ENCODE data around the gene SIX1.

The SIX1 gene

GRCh38 chr14:60632777-60633176 lies 16.5 kb downstream of the SIX1 start:
- H3K4me2 ChIP-seq (ENCODE audit: low read length), result no peak overlapping the region
- peaks cover 3% of the 10 kb centered on the region; the same call in 1 of the 2 replicates for H3K9me3 ChIP-seq (ENCODE audit: control insufficient read depth, insufficient read depth, low read length)
- H3K27me3 ChIP-seq (ENCODE audit: control insufficient read depth, low read length), result no peaks in the 10 kb centered on the region
- H3K4me1 ChIP-seq (ENCODE audit: control insufficient read depth, low read length), result peaks cover 8% of the 10 kb centered on the region
- H3K9me2 ChIP-seq (replicated peaks; ENCODE audit: control insufficient read depth, low read length), result no peaks in the 10 kb centered on the region
- no peaks in the 10 kb centered on the region for H3K36me3 ChIP-seq (ENCODE audit: control insufficient read depth, low read length)
- TF ChIP-seq EZH2phosphoT487 (IDR thresholded peaks at IDR 0.05; ENCODE audit: borderline replicate concordance, low read length), result no peak
- TF ChIP-seq, protein P1, sequence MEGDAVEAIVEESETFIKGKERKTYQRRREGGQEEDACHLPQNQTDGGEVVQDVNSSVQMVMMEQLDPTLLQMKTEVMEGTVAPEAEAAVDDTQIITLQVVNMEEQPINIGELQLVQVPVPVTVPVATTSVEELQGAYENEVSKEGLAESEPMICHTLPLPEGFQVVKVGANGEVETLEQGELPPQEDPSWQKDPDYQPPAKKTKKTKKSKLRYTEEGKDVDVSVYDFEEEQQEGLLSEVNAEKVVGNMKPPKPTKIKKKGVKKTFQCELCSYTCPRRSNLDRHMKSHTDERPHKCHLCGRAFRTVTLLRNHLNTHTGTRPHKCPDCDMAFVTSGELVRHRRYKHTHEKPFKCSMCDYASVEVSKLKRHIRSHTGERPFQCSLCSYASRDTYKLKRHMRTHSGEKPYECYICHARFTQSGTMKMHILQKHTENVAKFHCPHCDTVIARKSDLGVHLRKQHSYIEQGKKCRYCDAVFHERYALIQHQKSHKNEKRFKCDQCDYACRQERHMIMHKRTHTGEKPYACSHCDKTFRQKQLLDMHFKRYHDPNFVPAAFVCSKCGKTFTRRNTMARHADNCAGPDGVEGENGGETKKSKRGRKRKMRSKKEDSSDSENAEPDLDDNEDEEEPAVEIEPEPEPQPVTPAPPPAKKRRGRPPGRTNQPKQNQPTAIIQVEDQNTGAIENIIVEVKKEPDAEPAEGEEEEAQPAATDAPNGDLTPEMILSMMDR (IDR thresholded peaks at IDR 0.05; ENCODE audit: low read depth, low read length, poor library complexity, severe bottlenecking), result no peak
- H3F3A ChIP-seq (ENCODE audit: control insufficient read depth, insufficient read depth), result no peaks in the 10 kb centered on the region
- no peak overlapping the region for H3K4me3 ChIP-seq (ENCODE audit: low read length)
- H3K79me2 ChIP-seq (ENCODE audit: control insufficient read depth, low read length), result no peaks in the 10 kb centered on the region
- no peak overlapping the region for H3K27ac ChIP-seq (ENCODE audit: low read depth, low read length)
- H4K20me1 ChIP-seq (ENCODE audit: control insufficient read depth, insufficient read depth, low read depth, low read length), result no peaks in the 10 kb centered on the region

- no peaks in the 10 kb centered on the region for H3F3A ChIP-seq (ENCODE audit: control insufficient read depth, insufficient read depth)
- no peaks in the 10 kb centered on the region for H3K36me3 ChIP-seq (ENCODE audit: control insufficient read depth, low read length)
- no peak for TF ChIP-seq EZH2phosphoT487 (IDR thresholded peaks at IDR 0.05; ENCODE audit: borderline replicate concordance, low read length)
- TF ChIP-seq, protein P1 (IDR thresholded peaks at IDR 0.05; ENCODE audit: low read depth, low read length, poor library complexity, severe bottlenecking), result no peak
- H3K27me3 ChIP-seq (ENCODE audit: control insufficient read depth, low read length), result no peaks in the 10 kb centered on the region
- H4K20me1 ChIP-seq (ENCODE audit: control insufficient read depth, insufficient read depth, low read depth, low read length), result no peaks in the 10 kb centered on the region
- no peak overlapping the region for H3K4me2 ChIP-seq (ENCODE audit: low read length)
- H3K4me1 ChIP-seq (ENCODE audit: control insufficient read depth, low read length), result peaks cover 7% of the 10 kb centered on the region
- H3K9me2 ChIP-seq (replicated peaks; ENCODE audit: control insufficient read depth, low read length), result no peaks in the 10 kb centered on the region
- peaks cover under 1% of the 10 kb centered on the region; the same call in 1 of the 2 replicates for H3K9me3 ChIP-seq (ENCODE audit: control insufficient read depth, insufficient read depth, low read length)
- H3K27ac ChIP-seq (ENCODE audit: low read depth, low read length), result no peak overlapping the region
- no peaks in the 10 kb centered on the region for H3K79me2 ChIP-seq (ENCODE audit: control insufficient read depth, low read length)
- no peak overlapping the region for H3K4me3 ChIP-seq (ENCODE audit: low read length)
Measured at GRCh38 chr14:60632257-60632656, 17.0 kb downstream of the SIX1 start.

DNA sequence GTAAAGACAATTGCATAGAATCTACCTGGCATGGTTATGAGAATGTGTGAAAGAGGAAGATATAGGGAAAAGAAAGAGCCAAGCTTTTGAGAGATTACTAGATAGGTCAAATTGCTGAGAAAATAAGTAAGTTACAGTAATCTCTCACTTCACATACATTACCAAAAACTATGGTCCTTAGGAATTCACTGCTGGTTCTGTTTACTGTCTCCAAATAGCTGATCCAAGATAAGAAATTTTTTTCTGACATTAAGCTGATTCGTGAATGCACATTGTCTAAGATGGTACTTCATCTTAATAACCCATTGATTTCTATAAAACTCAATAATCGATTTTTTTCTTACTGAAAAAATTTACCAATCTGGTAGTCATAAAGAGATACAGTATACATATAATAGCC lies 17.4 kb downstream of the SIX1 start:
- no peak overlapping the region for H3K4me2 ChIP-seq (ENCODE audit: low read length)
- no peaks in the 10 kb centered on the region for H3K9me2 ChIP-seq (replicated peaks; ENCODE audit: control insufficient read depth, low read length)
- H3K27me3 ChIP-seq (ENCODE audit: control insufficient read depth, low read length), result no peaks in the 10 kb centered on the region
- H3K27ac ChIP-seq (ENCODE audit: low read depth, low read length), result no peak overlapping the region
- H3F3A ChIP-seq (ENCODE audit: control insufficient read depth, insufficient read depth), result no peaks in the 10 kb centered on the region
- TF ChIP-seq EZH2phosphoT487 (IDR thresholded peaks at IDR 0.05; ENCODE audit: borderline replicate concordance, low read length), result no peak
- TF ChIP-seq, protein P1 (IDR thresholded peaks at IDR 0.05; ENCODE audit: low read depth, low read length, poor library complexity, severe bottlenecking), result no peak
- no peaks in the 10 kb centered on the region for H3K36me3 ChIP-seq (ENCODE audit: control insufficient read depth, low read length)
- H4K20me1 ChIP-seq (ENCODE audit: control insufficient read depth, insufficient read depth, low read depth, low read length), result no peaks in the 10 kb centered on the region
- no peaks in the 10 kb centered on the region for H3K79me2 ChIP-seq (ENCODE audit: control insufficient read depth, low read length)
- H3K4me3 ChIP-seq (ENCODE audit: low read length), result no peak overlapping the region
- H3K9me3 ChIP-seq (ENCODE audit: control insufficient read depth, insufficient read depth, low read length), result no peaks in the 10 kb centered on the region
- H3K4me1 ChIP-seq (ENCODE audit: control insufficient read depth, low read length), result peaks cover 7% of the 10 kb centered on the region

Data from DOHH2 (cell line).